GM19372 (cell line): ENCODE data around the gene ALDH16A1.
"Not testable (repeated sequence)": the region's sequence is repeated elsewhere in the genome, so short reads cannot be mapped to it uniquely, and the experiment has no call there.

Experiments used
- ATAC-seq: cut with Tn5 transposase; IDR thresholded peaks from one replicate; pipeline ENCODE4 v1.9.1; 2021; ENCODE audit warnings: mild to moderate bottlenecking, low read depth, moderate library complexity; ENCODE audit not compliant: unreplicated experiment

ALDH16A1 gene

DNA sequence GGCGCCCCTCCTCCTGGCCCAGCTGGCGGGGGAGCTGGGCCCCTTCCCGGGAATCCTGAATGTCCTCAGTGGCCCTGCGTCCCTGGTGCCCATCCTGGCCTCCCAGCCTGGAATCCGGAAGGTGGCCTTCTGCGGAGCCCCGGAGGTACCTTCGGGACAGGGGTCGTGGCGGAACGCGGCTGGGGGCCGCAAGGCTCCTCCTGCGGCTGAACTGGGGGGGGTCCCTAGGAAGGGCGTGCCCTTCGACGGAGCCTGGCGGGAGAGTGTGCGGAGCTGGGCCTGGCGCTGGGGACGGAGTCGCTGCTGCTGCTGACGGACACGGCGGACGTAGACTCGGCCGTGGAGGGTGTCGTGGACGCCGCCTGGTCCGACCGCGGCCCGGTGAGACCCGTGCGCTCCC lies 8.6 kb downstream of the ALDH16A1 start:
- ATAC-seq, result no peak

DNA sequence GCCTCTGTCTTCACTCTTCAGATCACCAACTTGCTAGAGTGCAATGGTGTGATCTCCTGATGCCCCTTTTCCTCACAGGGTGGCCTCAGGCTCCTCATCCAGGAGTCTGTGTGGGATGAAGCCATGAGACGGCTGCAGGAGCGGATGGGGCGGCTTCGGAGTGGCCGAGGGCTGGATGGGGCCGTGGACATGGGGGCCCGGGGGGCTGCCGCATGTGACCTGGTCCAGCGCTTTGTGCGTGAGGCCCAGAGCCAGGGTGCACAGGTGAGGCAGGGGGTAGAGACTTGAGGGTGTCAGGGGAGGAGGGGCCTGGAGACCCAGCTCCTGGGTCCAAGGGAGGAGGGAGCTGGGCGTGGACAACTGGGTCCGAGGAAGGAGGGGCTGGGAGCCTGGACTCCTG lies 9.5 kb downstream of the ALDH16A1 start:
- no peak for ATAC-seq

DNA sequence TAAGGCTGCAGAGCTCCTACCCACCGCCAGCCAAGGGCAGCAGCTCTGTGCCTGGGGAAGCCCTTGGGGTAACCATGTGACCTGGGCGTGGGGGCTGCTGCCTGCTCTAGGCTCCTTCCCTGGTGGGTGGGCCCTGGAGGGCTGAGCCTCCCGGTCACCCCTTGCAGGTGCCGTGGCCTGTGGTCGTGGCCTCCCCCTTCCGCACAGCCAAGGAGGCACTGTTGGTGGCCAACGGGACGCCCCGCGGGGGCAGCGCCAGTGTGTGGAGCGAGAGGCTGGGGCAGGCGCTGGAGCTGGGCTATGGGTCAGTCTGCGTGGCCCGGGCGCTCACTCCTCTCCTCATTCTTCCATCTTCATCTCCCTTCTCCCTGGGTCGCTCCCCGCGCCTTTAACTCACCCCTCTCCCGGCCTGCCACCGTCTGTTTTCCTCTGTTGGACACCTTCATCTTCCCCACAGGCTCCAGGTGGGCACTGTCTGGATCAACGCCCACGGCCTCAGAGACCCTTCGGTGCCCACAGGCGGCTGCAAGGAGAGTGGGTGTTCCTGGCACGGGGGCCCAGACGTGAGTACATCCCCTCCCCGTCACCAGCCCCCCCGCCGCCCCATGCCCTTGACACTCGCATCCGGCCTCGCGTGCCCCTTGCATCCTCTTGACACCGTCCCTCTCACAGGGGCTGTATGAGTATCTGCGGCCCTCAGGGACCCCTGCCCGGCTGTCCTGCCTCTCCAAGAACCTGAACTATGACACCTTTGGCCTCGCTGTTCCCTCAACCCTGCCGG lies 11.1 kb downstream of the ALDH16A1 start:
- no peak for ATAC-seq

DNA sequence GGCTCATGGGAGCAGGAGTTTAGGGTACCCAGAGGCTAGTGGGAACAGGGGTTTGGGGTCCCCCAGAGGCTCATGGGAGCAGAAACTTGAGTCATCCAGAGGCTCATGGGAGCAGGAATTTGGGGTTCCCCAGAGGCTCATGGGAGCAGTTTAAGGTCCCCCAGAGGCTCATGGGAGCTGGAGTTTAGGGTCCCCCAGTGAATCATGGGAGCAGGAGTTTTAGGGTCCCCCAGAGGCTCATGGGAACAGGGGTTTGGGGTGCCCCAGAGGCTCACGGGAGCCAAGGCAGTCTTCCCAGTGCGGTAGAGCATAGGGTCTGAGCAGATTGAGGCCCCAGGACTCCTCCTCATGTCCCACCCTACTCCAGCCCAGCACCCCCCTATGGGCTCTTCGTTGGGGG lies 12.3 kb downstream of the ALDH16A1 start:
- no peak for ATAC-seq

DNA sequence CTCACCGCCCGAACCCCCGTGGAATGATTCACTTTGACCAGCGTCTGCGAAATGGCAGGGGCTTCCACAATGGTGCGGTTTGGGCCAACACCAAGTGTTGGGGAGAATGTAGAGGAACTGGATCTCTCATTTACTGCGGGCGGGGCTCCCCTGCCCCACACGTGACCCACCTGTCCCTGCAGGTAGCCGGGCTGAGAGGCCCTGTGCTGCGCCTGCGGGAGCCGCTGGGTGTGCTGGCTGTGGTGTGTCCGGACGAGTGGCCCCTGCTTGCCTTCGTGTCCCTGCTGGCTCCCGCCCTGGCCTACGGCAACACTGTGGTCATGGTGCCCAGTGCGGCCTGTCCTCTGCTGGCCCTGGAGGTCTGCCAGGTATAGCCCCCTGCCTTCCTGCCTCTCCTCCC lies 15.2 kb downstream of the ALDH16A1 start:
- no peak for ATAC-seq

DNA sequence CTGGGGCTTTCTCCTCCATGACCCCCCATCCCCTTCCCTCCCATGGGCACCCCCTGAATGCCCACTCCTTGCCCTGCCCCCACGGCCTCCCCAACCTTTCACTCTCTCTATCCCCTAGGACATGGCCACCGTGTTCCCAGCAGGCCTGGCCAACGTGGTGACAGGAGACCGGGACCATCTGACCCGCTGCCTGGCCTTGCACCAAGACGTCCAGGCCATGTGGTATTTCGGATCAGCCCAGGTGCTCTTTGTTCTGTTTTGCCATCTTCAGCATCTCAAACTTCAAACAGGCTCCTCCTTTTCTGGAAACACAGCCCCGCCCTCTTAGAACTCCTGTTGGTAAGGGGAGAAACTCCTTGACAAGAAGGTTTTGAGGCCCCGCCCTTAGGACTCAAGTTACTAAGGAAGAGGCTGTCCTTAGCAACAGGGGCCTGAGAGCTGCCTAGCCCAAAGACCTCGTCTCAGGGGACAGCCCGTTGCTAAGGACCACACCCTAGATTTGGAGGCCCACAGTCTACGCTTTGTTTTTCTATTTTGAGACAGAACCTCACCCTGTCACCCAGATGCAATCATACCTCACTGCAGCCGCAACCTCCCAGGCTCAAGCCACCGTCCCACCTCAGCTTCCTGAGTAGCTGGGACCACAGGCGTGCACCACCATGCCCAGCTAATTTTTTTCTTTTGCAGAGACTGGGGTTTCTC lies 15.9 kb downstream of the ALDH16A1 start:
- ATAC-seq, result peak; percentile 61

DNA sequence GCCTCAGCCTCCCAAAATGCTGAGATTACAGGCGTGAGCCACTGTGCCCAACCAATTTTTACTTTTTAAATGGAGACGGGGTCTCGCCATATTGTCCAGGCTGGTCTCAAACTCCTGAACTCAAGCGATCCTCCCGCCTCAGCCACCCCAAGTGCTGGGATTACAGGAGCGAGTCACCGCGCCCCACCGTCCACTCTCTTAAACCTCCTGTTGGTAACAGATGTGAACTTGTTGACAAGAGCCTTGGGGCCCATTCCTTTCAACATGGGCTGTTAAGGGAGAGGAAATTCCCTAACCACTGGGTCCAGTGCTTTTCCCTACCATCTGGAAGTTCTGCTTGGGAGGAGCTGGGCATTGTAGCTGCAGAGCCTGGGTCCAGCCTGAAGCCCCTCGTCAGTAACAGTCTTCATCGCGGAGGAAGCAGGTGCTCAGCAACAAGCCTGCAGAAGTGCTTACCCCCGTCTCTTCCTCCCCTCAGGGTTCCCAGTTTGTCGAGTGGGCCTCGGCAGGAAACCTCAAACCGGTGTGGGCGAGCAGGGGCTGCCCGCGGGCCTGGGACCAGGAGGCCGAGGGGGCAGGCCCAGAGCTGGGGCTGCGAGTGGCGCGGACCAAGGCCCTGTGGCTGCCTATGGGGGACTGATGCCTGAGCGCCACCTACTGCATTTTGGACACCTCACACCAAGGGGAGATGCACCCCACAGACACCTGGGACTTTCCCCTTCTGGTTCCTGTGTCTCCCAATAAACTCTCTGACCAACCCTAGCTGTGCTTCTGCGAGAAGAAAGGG lies 17.0 kb downstream of the ALDH16A1 start:
- ATAC-seq, result peak; percentile 53

DNA sequence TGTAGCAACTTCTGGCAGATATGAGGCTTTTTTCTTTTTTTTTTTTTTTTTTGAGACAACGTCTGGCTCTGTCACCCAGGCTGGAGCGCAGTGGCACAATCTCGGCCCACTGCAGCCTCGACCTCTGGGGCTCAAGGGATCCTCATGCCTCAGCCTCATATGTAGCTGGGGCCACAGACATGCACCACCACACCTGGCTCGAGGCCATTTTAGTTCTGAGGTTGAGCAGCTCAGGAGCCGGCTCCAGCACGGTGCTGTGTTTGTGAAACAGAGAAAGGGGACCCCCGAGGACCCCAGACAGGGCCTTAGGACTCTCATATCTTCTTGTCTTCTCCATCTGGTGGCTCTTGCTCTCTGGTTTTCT lies 17.6 kb downstream of the ALDH16A1 start:
- ATAC-seq, result no peak

DNA sequence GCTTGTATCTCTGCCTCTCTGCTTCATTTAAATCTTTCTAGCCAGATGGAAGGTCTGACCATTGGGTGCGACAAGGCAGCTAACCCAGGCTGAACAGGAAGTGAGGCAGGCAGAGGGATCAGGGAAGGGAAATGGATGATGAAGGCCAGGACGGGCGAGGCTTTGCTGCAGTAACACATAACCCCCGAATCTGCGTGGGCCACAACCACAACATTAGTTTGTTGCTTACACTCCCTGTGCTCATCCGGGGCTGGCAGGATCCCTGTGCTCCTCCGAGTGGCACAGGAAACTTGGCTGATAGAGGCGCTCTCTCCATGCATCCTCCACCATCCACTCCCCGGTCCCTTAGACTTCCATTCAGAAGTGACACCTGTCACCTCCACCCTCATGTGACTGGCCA lies 19.9 kb downstream of the ALDH16A1 start:
- ATAC-seq, result no peak

DNA sequence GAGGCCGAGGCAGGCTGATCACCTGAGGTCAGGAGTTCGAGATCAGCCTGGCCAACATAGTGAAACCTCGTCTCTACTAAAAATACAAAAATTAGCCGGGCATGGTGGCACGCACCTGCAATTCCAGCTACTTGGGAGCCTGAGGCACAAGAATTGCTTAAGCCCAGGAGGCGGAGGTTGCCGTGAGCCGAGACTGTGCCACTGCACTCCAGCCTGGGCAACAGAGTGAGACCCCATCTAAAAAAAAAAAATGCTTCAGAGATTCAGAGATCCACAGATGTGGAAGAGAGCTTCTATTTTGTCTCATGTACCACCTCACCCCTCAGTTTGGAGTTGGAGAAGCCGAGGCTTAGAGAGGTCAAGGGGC lies 20.5 kb downstream of the ALDH16A1 start:
- not testable (repeated sequence) for ATAC-seq

DNA sequence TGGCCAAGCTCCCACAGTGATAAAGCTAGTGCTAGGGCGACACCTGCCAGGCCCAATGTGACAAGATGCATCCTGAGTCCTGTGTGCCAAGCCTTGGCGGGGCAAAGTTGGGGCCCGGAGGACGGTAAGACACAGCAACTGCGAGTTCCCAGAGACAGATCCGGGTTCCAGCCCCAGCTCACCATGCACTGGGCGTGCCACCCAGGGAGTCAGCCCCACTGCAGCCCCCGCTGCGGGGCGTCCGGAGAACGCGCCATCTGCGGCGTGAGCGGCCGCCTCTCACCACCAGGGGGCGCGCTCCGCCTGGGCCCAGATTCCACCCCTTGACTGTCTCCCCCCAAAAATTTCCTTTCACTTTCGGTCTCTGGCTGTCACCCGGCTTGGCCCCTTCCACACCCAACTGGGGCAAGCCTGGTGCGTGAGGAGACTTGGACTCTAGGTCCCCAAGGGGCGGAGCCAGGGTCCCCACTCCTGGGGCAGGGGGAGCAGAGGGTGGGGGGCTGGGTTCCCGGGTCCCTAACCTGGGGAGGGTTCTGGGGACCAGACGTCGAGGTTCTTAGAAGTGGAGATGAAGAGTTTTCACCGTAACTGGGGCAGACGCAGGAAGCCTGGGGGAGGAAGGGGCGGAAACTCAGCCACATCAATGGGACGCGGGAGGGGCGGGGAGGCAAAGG lies 21.0 kb downstream of the ALDH16A1 start, which contains the start of gene FLT3LG:
FLT3LG (plus strand) TSS at position 348 of the 674 bp plus-strand sequence. CDS start 425 bp downstream, outside the sequence.
- no peak for ATAC-seq

DNA sequence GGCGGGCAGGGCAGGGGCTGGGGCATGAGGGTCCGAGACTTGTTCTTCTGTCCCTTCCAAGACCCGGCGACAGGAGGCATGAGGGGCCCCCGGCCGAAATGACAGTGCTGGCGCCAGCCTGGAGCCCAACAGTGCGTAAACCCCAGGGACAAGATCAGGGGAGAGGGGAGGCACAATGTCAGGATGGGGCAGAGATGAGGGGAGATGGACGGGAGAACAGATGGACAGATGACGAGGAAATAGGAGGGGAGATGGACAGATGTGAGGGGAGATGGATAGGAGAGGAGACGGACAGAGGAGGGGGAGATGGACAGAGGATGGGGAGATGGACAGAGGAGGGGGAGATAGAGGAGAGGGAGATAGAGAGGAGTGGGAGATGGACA lies 21.5 kb downstream of the ALDH16A1 start:
- ATAC-seq, result no peak

DNA sequence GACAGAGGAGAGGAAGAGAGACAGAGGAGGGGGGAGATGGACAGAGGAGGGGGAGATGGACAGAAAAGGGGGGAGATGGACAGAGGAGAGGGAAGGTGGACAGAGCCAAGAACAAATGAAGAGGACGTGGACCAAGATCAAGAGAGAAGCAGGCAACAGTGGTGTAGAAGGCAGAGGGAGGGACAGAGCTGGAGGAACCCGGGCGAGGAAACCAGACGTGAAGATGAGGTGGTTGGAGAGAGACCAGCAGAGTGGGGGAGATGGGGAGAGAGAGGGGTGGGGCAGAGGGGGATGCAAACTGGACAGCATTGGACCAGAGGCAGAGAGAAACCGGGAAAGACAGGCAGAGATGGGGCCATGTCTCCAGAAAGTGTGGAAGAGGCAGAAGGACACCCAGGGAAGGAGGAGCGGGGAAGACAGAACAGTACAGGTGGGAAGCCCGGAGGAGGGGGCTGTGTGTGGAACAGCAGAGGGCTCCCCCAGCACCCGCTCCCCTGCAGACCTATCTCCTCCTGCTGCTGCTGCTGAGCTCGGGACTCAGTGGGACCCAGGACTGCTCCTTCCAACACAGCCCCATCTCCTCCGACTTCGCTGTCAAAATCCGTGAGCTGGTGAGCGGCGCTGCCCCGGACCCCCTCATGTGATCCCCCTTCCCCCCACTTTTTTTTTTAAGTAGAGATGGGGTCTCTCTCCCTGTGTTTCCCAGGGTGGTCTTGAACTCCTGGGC lies 22.3 kb downstream of the ALDH16A1 start:
- no peak for ATAC-seq

DNA sequence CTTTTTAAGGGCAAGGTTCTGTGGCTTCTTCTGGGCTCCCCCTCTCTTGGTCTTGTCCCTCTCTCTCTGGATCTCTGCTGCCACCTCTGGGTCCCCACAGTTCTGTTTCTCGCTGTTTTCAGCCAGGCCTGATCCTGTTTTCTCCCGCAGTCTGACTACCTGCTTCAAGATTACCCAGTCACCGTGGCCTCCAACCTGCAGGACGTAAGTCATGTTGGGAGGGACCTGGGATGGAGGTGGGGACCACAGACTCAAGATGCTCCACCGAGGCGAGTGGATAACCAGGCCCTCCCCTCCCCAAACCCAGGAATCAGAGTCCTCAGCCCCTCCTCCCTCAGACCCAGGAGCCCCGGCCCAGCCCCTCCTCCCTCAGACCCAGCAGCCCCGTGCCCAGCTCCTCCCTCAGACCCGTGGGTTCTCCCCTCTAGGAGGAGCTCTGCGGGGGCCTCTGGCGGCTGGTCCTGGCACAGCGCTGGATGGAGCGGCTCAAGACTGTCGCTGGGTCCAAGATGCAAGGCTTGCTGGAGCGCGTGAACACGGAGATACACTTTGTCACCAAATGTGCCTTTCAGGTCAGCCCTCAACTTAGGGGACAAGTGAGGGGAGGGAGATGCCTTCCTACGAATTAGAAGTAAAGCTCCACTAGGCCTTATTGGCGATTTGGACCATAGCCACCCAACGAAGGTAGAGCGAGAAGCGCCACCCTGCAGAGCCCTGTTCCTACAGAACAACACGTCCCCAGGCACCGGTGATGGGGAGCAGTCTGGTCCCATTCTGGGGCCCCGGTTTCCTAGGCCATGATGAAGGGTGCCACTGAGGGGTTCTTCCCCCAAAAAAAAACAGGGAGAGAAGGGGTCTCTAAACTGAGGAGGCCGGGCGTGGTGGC lies 23.2 kb downstream of the ALDH16A1 start:
- no peak for ATAC-seq

DNA sequence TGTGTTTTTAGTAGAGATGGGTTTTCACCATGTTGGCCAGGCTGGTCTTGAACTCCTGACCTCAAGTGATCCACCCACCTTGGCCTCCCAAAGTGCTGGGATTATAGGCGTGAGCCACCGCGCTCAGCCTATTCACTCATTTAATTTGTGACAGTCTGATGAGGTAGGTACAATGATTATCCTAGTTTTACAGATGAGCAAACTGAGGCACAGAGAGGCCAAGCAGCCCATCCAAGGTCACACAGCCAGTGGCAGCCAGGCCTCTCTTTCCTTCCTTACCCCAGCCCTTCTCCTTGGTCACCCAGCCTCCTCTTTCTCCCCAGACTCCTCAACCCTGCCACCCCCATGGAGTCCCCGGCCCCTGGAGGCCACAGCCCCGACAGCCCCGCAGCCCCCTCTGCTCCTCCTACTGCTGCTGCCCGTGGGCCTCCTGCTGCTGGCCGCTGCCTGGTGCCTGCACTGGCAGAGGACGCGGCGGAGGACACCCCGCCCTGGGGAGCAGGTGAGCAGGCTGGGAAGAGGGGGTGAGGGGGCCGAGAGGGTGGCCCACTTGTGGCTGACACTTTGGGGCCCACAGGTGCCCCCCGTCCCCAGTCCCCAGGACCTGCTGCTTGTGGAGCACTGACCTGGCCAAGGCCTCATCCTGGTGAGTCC lies 27.1 kb downstream of the ALDH16A1 start:
- ATAC-seq, result no peak

DNA sequence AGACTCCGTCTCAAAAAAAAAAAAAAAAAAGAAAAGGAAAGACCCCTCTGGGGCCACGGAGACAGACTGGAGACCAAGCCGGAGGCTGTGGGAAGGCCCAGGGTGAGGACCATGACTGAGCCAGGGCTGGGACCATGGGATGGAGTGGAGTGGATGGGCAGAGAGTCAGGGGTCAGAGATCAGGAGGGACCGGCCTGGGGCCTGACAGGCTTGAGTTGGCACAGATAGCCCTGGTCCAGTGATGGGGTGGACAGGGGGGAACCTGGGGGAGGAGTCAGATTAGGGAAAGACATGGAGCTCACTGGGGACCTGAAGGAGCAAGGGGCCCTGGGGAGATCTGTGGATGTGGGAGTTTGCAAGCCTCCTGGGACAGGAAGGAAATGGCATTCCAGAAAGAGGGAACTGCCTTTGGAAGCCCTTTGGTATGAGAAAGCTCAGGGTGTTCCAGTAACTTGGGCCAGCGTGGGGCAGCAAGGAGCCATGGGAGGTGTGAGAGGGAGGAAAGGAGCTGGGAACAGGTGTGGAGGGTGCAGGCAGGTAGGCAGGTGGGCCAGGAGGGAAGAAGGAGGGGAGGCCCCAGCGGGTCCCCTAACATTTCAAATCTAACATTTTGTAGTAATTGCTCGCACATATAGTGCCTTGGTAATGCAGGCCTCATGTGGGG lies 28.1 kb downstream of the ALDH16A1 start:
- no peak for ATAC-seq

DNA sequence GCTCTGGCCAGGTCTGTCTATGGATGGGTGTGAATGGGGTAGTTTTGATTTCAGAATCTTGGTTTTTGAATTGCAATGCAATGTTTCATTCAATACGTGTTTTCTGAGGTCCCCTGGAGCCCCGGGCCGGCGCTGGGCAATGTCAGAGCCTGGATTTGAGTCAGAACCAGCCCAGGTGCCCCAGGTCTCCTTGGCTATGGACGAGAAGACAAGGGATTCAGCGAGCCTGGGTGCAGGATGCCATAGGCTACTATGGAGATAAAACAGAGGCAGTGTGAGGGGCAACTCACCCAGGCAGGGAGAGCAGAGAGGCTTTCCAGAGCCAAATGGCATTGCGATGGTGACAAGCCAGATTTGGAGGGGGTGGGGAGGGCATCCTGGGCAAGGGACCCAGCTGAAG lies 33.2 kb downstream of the ALDH16A1 start:
- no peak for ATAC-seq

DNA sequence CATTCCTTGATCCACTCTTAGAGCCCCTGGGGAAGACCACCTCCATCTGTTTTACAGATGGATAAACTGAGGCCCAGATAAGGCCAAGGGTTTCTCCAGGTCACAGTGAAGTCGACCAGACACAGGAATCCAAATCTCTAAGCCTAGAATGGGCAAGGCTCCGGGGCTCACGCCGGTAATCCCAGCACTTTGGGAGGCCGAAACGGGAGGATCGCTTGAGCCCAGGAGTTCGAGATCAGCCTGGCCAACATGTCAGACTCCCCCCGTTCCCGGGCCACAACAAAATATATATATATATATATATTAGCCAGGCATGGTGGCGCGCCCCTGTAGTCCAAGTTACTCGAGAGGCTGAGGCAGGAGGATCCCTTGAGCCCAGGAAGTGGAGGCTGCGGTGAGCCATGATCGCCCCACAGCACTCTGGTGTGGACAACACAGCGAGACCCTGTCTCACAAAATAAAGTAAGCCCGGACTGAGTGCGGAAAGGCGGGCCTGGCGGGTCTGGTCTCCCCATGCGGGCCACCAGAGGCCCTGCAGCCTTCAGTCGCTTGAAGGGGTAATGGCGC lies 33.8 kb downstream of the ALDH16A1 start:
- no peak for ATAC-seq
